ENCODE results near the gene EGLN2.
A peak's percentile ranks its signal among the peaks of the same experiment; 100 is the strongest.
"Not testable (repeated sequence)": the region's sequence is repeated elsewhere in the genome, so short reads cannot be mapped to it uniquely, and the experiment has no call there.

EGLN2 gene

DNA sequence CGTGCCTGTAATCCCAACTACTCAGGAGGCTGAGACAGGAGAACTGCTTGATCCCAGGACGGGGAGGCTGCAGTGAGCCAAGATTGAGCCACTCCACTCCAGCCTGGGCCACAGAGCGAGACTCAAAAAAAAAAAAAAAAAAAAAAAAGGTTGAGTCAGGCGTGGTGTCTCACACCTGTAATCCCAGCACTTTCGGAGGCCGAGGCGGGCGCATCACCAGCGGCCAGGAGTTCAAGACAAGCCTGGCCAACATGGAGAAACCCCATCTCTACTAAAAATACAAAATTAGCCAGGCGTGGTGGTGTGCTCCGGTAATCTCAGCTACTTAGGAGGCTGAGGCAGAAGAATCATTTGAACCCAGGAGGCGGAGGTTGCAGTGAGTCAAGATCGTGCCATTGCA, 32.6 kb upstream of the EGLN2 start:
- not testable (repeated sequence) for H3K27me3 Mint-ChIP-seq, H3K9me3 Mint-ChIP-seq, DNase-seq, H3K4me3 Mint-ChIP-seq
- Mint-ChIP-seq H3K27ac (peak overlapping the region; percentile 50), H3K36me3 (ENCODE audit: low read depth) (peaks cover 85% of the 10 kb centered on the region), H3K4me1 (ENCODE audit: low read depth) (peaks cover 60% of the 10 kb centered on the region)

DNA sequence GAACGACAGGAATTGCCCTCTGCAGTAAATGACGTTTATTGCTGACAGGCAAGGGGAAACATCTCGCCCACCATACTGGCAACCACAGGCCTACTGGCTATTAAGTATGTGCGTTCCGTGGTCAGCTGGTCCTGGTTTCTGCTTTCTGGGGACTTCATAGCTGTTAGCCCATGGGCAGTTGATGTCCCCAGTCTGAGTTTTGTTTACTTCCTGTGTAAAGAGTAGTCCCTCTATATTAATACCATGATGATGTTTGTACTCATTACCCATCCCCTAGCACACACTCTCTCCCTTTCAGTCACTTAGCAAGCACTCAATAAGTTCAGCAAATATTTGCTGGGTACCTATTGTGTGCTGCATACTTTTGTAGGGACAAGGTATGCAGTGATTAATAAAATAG, 30.1 kb upstream of the EGLN2 start:
- DNase-seq = no peak
- Mint-ChIP-seq H3K4me3 (no peak overlapping the region), H3K4me1 (ENCODE audit: low read depth) (peaks cover 39% of the 10 kb centered on the region), H3K36me3 (ENCODE audit: low read depth) (peaks cover 61% of the 10 kb centered on the region), H3K27ac (peak overlapping the region; percentile 40), H3K27me3 (no peaks in the 10 kb centered on the region), H3K9me3 (peaks cover 3% of the 10 kb centered on the region)

DNA sequence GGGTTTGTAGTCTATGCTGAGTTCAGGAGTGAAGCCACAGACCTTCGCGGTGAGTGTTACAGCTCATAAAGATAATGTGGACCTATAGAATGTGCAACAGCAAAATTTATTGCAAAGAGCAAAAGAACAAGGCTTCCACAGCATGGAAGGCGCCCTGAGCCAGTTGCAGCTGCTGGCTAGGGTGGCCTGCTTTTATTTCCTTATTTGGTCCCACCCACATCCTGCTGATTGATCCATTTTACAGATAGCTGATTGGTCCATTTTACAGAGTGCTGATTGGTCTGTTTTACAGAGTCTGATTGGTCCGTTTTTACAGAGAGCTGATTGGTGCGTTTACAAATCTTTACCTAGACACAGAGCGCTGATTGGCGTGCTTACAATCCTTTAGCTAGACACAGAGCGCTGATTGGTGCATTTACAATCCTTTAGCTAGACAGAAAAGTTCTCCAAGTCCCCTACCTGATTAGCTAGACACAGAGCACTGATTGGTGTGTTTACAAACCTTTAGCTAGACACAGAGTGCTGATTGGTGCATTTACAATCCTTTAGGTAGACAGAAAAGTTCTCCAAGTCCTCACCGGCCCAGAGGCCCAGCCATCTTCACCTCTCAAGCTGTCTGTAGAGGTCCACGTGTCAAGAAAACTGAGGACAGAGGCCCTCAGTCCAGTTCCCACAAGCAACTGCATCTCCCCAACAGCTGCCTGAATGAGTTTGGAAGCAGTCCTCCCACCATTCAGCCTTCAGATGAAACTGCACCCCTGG, 27.7 kb upstream of the EGLN2 start:
- not testable (repeated sequence) for DNase-seq, H3K9me3 Mint-ChIP-seq, H3K4me3 Mint-ChIP-seq, H3K27me3 Mint-ChIP-seq
- Mint-ChIP-seq H3K27ac (peak overlapping the region; percentile 2), H3K4me1 (ENCODE audit: low read depth) (peaks cover 30% of the 10 kb centered on the region), H3K36me3 (ENCODE audit: low read depth) (peaks cover 37% of the 10 kb centered on the region)

DNA sequence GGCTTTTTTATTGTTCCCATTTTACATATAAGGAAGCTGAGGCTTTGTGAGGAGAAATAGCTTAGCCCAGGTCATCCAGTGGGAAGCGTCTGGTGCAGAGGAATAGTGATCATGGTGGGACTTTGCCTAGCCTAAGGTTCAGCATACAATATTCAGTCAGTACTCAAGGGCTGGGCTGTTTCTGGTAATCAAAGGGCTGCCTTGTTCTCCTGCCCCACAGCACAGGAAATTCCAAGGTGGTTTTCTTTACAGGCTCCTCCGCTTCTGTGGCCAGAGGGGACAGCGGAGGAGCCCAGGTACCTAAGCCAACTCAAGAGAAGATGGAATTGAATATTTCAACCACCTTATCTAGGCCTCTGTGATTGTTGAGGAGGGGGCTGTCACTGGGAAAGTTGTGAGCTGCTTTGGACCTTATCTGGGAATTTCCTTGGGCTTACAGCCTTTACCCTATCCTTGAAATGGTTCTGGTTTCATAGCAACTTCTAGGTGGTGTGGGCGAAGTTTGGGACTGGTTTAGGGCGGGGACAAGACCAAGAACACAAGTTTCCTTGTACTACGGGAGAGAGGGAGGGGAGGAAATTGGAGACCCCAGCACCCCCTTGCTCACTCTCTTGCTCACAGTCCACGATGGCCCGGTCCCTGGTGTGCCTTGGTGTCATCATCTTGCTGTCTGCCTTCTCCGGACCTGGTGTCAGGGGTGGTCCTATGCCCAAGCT, 23.9 kb upstream of the EGLN2 start, which contains the start of gene MIA:
MIA (plus strand) TSS at position 606 of the 716 bp plus-strand sequence; CDS start at position 628, 22 bp downstream.
- H3K27me3 Mint-ChIP-seq = no peaks in the 10 kb centered on the region
- H3K36me3 Mint-ChIP-seq (ENCODE audit: low read depth) = peaks cover 16% of the 10 kb centered on the region
- DNase-seq = no peak
- peaks cover 3% of the 10 kb centered on the region for H3K9me3 Mint-ChIP-seq
- peaks cover 52% of the 10 kb centered on the region for H3K4me1 Mint-ChIP-seq (ENCODE audit: low read depth)
- no peak within 1 kb of the TSS for H3K27ac Mint-ChIP-seq
- no peak within 1 kb of the TSS for H3K4me3 Mint-ChIP-seq

DNA sequence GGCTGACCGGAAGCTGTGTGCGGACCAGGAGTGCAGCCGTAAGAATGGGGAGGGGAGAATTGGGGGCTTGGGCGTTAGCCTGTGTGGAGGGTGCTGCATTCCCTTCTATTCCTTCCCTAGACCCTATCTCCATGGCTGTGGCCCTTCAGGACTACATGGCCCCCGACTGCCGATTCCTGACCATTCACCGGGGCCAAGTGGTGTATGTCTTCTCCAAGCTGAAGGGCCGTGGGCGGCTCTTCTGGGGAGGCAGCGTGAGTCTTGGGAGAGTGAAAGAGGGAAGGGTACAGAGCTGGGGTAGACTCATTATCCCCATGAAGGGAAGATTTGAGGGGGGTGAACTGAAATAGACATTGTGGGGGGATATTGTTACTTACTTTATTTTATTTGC, 23.4 kb upstream of the EGLN2 start:
- Mint-ChIP-seq H3K27ac (no peak overlapping the region), H3K9me3 (peaks cover 3% of the 10 kb centered on the region), H3K27me3 (no peaks in the 10 kb centered on the region), H3K4me1 (ENCODE audit: low read depth) (peaks cover 54% of the 10 kb centered on the region), H3K4me3 (no peak overlapping the region), H3K36me3 (ENCODE audit: low read depth) (peaks cover 13% of the 10 kb centered on the region)
- no peak for DNase-seq

DNA sequence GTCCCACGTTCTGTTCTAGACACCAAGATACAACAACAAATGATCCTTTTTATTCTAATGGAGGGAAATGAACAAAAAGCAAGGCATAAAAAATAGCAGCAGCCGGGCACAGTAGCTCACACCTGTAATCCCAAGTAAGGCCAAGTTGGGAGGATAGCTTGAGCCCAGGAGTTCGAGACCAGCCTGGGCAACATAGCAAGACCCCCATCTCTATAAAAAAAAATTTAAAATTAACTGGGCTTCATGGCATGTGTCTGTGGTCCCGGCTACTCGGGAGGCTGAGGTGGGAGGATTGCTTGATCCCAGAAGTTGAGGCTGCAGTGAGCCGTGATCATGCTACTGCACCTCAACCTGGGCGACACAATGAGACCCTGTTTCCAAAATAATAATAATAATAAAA, 22.6 kb upstream of the EGLN2 start:
- Mint-ChIP-seq H3K27ac (no peak overlapping the region), H3K27me3 (no peaks in the 10 kb centered on the region), H3K4me3 (no peak overlapping the region), H3K9me3 (no peaks in the 10 kb centered on the region), H3K4me1 (ENCODE audit: low read depth) (peaks cover 53% of the 10 kb centered on the region), H3K36me3 (ENCODE audit: low read depth) (peaks cover 9% of the 10 kb centered on the region)
- no peak for DNase-seq

DNA sequence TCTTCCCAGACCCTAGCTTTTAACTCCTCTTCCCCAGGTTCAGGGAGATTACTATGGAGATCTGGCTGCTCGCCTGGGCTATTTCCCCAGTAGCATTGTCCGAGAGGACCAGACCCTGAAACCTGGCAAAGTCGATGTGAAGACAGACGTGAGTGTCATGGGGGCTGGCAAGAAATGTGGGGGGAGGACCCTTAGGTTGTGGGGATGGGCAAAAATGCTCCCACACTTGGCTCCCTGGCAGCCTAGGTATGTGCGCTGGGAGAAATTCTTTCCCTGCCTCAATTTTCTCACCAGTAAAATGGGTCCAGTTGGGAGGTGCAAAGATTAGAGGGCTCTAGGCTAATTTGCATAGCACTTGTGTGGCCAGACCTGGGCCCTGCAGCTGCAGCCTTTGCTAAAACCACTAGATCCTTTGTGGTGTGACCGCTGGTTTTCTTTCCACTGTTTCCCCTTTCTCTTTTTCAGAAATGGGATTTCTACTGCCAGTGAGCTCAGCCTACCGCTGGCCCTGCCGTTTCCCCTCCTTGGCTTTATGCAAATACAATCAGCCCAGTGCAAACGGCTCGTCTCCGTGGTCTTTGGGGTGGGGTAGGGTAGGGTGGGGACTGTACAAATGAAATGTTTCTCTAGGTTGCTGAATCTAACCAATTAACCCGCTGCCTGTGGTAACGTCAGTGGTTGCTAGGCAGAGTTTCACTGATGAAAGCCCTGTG, 21.9 kb upstream of the EGLN2 start:
- Mint-ChIP-seq H3K27ac (peak overlapping the region; percentile 97), H3K36me3 (ENCODE audit: low read depth) (peaks cover 12% of the 10 kb centered on the region), H3K9me3 (no peaks in the 10 kb centered on the region), H3K4me3 (peak overlapping the region; percentile 87), H3K27me3 (no peaks in the 10 kb centered on the region), H3K4me1 (ENCODE audit: low read depth) (peaks cover 57% of the 10 kb centered on the region)
- peak; percentile 83 for DNase-seq

DNA sequence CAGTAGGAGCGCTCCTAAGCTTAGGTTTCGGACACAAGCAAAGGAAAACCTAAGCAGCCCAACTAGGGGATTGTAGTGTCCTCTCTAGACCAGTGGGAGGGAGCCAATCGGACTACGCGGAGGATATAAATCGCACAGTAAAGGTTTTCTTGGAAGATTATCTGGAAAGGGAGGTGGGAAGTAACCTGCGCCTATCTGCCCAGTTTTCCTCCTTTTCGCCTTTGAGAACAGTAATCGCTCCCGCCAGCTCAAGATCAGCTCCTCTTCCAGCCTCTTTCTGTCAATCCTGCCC, 21.4 kb upstream of the EGLN2 start:
- Mint-ChIP-seq H3K4me1 (ENCODE audit: low read depth) (peaks cover 58% of the 10 kb centered on the region), H3K27ac (peak overlapping the region; percentile 97), H3K36me3 (ENCODE audit: low read depth) (peaks cover 15% of the 10 kb centered on the region), H3K27me3 (no peaks in the 10 kb centered on the region), H3K4me3 (peak overlapping the region; percentile 87), H3K9me3 (no peaks in the 10 kb centered on the region)
- DNase-seq = no peak

DNA sequence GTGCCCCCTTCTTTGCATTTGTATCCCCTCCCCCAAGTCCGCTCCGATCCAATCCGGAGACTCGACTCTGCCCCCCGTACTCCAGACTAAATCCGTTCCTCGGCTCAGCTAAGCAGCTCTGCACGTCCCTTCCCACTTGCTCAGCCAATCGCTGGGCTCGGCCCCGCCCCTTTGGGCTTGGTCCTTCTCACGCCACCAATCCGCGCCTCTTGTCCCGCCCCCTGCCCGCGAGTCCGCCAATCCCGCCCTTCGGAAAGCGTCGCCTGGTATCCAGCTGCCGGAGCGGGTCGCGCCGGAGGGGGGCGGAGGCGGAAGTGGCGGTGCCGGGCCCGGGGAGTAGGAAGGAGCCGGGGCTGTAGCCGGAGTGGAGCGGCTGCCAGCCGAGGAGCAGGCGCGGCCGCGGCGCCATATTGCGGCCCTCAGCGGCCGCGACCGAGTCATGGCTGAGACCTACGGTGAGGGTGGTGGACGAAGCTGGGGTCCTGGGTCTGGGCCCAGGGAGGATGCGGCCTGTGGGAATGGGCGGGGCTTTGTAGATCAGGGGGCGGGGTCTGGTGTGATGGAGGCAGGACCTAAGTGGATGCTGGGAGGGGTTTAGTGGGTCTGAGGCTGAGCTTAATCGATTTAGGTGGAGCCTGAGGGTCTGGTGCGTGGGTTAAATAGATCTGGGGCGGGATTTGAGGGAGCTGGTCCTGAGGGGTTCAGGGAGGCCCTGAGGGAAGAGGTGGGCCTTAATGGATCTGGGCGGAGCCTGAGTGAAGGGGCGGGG, 20.9 kb upstream of the EGLN2 start, which contains the start of gene RAB4B:
RAB4B (plus strand) TSS at position 311 of the 769 bp plus-strand sequence; CDS start at position 440, 129 bp downstream.
- H3K4me3 Mint-ChIP-seq = peak within 1 kb of the TSS; percentile 87
- H3K27ac Mint-ChIP-seq = peak within 1 kb of the TSS; percentile 97
- H3K27me3 Mint-ChIP-seq = no peaks in the 10 kb centered on the region
- DNase-seq = peak; percentile 100
- H3K36me3 Mint-ChIP-seq (ENCODE audit: low read depth) = peaks cover 15% of the 10 kb centered on the region
- no peaks in the 10 kb centered on the region for H3K9me3 Mint-ChIP-seq
- peaks cover 58% of the 10 kb centered on the region for H3K4me1 Mint-ChIP-seq (ENCODE audit: low read depth)

DNA sequence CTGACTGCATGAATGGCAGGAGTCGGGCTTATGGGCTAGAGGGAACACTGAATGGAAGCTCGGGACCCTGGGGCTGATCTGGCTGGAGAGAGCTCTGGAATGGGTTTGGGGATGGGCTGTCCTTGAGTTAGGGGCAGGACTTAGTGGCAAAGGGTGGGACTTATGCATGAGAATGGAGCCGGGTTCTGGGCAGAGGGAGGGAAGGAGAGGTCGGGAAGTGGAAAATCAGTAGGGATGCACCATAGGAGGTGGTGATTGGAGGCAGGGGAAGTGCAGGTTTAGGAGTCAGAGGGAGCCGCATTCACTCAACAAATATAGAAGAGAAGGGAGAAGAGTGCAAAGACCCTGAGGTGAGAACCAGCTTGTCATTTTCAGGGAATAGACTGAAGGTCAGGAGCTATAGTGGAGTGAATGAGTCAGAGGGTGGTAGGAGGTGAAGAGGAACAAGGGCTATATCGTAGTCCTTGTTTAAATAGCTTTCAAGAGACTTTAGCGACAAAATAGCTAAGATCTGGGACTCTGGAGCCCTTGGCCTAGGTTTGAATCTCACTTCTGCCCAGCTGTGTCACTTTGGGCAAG, 20.2 kb upstream of the EGLN2 start:
- H3K4me3 Mint-ChIP-seq = peak overlapping the region; percentile 87
- H3K36me3 Mint-ChIP-seq (ENCODE audit: low read depth) = peaks cover 19% of the 10 kb centered on the region
- no peaks in the 10 kb centered on the region for H3K27me3 Mint-ChIP-seq
- peaks cover 58% of the 10 kb centered on the region for H3K4me1 Mint-ChIP-seq (ENCODE audit: low read depth)
- no peak for DNase-seq
- H3K27ac Mint-ChIP-seq = peak overlapping the region; percentile 97
- H3K9me3 Mint-ChIP-seq = no peaks in the 10 kb centered on the region

DNA sequence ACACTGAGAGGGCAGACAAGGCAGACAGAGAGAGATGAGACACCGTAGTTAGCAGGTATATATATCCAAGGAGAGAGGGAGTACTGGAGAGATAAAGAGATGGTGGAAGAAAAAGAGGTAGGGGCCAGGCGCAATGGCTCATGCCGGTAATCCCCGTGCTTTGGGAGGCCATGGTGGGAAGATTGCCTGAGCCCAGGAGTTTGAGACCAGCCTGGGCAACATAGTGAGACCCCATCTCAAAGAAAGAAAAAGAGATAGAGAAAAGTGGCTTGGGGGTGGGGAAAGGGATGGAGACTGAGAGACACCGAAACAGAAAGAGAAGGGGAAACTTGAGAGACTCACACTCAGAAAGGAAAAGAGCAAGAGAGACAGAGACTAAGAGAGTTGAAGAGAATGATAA, 18.4 kb upstream of the EGLN2 start:
- Mint-ChIP-seq H3K4me3 (no peak overlapping the region), H3K27ac (peak overlapping the region; percentile 97), H3K27me3 (no peaks in the 10 kb centered on the region), H3K36me3 (ENCODE audit: low read depth) (peaks cover 24% of the 10 kb centered on the region), H3K4me1 (ENCODE audit: low read depth) (peaks cover 55% of the 10 kb centered on the region), H3K9me3 (no peaks in the 10 kb centered on the region)
- no peak for DNase-seq

DNA sequence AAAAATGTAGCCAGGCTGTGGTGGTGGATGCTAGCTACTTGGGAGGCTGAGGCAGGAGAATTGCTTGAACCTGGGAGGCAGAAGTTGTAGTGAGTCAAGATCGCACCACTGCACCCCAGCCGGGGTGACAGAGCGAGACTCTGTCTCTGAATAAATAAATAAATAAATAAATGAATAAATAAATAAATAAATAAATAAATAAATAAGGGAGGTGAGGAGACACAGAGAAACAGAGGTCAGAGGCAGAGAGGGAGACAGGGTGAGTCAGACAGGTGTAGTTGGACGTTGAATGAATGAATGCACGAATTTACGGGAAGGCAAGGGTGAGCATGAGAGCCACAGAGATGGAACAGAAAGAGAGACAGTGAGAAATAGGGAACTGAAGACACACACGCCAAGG, 17.9 kb upstream of the EGLN2 start:
- H3K27me3 Mint-ChIP-seq = no peaks in the 10 kb centered on the region
- peak overlapping the region; percentile 2 for H3K27ac Mint-ChIP-seq
- H3K4me1 Mint-ChIP-seq (ENCODE audit: low read depth) = peaks cover 53% of the 10 kb centered on the region
- H3K9me3 Mint-ChIP-seq = no peaks in the 10 kb centered on the region
- H3K36me3 Mint-ChIP-seq (ENCODE audit: low read depth) = peaks cover 24% of the 10 kb centered on the region
- H3K4me3 Mint-ChIP-seq = no peak overlapping the region
- DNase-seq = no peak

DNA sequence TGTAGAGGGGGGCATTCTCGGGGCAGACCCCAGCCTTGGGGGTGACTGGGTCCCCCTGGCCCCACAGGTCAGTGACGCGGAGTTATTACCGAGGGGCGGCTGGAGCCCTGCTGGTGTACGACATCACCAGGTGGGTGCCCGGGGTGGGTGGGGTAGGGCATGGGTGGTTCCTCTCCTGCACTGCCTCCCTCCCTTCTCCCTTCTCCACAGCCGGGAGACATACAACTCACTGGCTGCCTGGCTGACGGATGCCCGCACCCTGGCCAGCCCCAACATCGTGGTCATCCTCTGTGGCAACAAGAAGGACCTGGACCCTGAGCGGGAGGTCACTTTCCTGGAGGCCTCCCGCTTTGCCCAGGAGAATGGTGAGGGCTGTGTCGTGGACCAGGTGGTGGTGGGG, 15.3 kb upstream of the EGLN2 start:
- H3K4me3 Mint-ChIP-seq = no peak overlapping the region
- no peaks in the 10 kb centered on the region for H3K27me3 Mint-ChIP-seq
- peaks cover 34% of the 10 kb centered on the region for H3K4me1 Mint-ChIP-seq (ENCODE audit: low read depth)
- peaks cover 39% of the 10 kb centered on the region for H3K36me3 Mint-ChIP-seq (ENCODE audit: low read depth)
- DNase-seq = no peak
- no peak overlapping the region for H3K27ac Mint-ChIP-seq
- H3K9me3 Mint-ChIP-seq = no peaks in the 10 kb centered on the region

DNA sequence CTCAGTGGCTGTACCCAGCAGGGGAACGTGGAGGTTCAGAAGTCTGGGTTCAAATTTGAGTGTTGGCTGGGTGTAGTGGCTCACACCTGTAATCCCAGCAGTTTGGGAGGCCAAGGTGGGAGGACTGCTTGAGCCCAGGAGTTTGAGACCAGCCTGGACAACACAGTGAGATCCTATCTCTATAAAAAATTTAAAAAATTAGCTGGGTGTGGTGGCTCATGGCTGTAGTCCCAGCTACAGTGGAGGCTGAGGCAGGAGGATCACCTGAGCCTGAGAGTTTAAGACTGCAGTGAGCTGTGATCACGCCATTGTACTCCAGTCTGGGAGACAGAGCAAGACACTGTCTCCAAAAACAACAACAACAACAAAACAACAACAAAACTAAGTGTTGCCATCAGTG, 14.8 kb upstream of the EGLN2 start:
- not testable (repeated sequence) for H3K27me3 Mint-ChIP-seq, H3K27ac Mint-ChIP-seq, H3K9me3 Mint-ChIP-seq, DNase-seq, H3K4me3 Mint-ChIP-seq
- H3K36me3 Mint-ChIP-seq (ENCODE audit: low read depth) = peaks cover 38% of the 10 kb centered on the region
- H3K4me1 Mint-ChIP-seq (ENCODE audit: low read depth) = peaks cover 30% of the 10 kb centered on the region
